GM19193 (cell line): ENCODE data around the gene ANAPC5.

Experiments
- POLR2A ChIP-seq: IDR thresholded peaks from 4 replicates; pipeline ENCODE4 v1.6.1; 2011; ENCODE audit not compliant: insufficient read depth, insufficient read length; ENCODE audit errors: extremely low read depth

Gene ANAPC5

DNA sequence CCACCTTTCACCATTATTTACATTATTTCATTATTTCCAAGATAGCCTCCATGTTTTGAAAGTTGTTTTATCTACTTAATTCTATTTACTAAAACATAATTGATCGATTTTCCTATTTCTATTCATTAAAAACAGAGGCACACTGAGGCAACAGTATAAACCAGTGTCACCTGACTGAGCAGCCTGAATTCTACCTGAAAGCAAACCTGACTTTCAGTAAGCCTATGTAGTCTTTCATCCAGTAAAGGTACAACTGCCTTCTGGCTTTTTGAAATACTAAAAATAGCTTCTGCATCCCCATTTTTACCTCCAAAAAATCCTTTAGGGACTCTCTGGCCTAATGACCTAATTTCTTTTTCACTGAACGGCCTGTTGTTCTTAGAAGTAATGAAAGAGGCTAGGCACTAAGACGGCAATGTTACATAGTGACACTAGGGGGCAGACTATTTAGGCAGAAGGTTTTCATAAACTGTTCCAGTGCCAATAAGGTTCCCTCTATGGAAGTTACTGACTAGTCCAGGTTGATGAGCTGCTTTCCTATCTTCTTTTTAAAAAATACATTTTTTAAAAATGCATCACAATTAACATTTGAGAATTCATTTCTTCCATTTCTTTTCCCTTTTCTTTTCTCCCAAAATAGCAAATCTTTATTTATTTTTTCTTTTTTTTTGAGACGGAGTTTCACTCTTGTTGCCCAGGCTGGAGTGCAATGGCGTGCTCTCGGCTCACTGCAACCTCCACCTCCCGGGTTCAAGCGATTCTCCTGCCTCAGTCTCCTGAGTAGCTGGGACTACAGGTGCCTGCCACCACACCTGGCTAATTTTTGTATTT is 17.5 kb downstream of the ANAPC5 start:
- TF ChIP-seq POLR2A: no peak

- TF ChIP-seq POLR2A: no peak
These were observed 18.5 kb downstream of the ANAPC5 start for GRCh38 chr12:121333747-121334146.

- no peak for TF ChIP-seq POLR2A
These were observed 21.0 kb downstream of the ANAPC5 start for GRCh38 chr12:121331248-121331647.

DNA sequence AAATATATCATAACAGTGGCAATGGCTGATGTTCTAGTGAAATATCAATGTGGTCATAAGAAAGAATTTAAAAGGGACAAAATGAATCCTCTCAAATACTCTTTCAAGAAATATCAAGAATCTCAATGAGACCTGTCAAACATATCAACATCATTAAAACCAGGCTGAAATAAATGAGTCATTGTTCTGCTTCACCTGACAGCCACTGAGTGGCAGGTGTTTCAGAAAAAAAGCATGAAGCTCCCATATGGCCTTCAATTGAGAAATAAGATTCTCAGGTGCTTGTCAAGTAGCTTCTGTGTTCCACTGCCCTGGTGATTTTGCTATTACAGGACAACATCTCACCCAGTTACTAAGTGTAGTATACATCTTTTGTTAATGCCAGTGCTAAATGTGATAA is 21.5 kb downstream of the ANAPC5 start:
- no peak for TF ChIP-seq POLR2A

- TF ChIP-seq POLR2A: no peak
These were observed 22.0 kb downstream of the ANAPC5 start for GRCh38 chr12:121330195-121330594.

DNA sequence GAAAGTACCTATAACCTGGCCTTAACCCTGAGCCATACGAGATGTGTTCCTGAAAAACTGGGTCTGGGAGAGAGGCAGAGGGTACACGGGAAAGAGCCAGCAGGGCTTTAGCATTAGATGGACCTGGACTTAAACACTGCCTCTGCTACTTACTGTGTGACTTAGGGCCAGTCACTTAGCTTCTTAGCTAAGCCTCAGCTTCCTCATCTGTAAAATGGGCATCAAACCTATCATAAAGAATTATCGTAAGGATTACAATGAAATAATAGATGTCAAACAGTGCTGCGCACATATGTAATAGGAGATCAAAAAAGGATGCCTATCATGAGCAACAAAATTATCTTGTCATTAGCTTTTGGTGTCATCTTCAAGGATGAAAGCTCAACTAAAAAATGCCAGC is 23.6 kb downstream of the ANAPC5 start:
- TF ChIP-seq POLR2A: no peak

GRCh38 chr12:121326996-121327674 is 25.1 kb downstream of the ANAPC5 start:
- no peak for TF ChIP-seq POLR2A

DNA sequence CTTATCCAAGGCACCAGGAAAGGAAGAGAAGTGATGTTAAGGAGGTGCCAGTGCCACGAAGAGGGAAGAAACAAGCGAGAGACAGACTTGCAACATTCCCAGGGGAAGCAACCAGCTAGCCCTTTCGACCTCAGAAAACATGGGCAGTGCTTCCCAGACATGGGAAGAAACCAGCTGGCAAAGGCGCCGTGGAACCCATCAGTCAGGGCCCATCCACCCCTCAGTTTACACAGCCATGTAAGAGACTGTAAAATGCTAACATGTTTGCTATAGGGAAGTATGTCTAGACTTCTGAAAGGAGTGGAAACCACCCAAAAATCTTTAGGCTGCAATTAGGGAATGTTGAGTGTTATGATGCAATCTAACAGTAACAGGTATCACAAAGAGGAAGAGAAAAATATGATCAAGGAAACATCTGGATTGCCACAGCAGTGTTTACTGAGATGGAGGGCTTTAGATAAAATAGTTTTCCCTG is 26.3 kb downstream of the ANAPC5 start:
- TF ChIP-seq POLR2A: no peak

DNA sequence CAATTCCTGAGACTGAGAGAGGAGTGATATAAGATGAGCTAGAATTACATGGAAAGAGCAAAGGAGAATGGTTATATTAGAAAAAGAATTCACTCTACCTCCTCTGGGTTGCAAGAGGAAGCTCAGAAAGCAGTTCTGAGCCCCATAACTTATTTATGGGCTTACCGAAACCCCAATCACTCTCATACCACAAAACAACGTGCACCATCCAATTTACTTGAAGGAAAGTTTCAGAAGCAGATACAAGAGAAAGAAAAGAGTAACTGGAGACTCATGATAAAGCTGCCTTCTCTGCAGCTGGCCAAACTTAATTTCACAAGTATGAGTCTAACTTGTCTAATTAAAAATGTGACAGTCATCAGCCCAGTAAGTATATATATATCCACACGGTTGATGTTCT is 28.3 kb downstream of the ANAPC5 start:
- TF ChIP-seq POLR2A: no peak

DNA sequence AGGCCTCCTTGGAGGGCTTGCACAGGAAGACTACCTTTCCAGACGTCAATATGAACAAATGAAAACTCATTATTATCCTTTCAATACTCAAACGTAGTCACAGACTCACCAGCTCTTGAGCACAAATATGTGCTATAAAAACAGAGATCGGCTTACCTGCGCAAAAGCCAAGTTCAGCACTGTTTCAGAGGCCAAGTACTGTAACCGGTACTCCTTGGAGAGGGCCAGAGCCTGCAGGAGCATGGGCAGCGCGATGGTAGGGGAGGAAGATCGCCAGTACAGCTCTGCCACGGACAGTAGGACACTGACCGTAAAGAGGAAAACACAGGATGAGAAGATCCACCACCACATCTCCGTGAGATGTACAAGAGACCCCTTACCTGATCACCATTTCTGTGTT is 34.1 kb downstream of the ANAPC5 start:
- TF ChIP-seq POLR2A: no peak

GRCh38 chr12:121314431-121314830 is 37.8 kb downstream of the ANAPC5 start:
- TF ChIP-seq POLR2A: no peak

GRCh38 chr12:121304306-121304705 is 47.9 kb downstream of the ANAPC5 start:
- TF ChIP-seq POLR2A: no peak

DNA sequence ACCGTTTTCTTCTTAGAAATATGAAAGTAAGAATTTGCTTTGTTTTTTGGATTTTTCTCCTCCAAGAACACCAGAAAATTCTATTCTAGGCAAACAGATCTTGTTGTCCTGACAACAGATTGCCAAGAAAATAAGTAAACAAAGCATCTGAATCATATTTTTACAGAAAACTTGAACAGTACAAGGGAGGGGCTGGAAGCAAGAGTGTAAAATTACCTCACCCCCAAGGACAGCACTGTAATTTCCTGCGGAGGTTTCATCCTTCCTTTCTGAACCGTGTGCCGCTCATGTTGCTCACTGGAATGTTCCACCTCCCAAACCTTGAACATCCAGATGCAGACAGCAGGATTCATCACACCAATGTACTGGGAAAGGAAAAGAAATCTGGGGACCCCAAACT is 50.3 kb downstream of the ANAPC5 start:
- no peak for TF ChIP-seq POLR2A

DNA sequence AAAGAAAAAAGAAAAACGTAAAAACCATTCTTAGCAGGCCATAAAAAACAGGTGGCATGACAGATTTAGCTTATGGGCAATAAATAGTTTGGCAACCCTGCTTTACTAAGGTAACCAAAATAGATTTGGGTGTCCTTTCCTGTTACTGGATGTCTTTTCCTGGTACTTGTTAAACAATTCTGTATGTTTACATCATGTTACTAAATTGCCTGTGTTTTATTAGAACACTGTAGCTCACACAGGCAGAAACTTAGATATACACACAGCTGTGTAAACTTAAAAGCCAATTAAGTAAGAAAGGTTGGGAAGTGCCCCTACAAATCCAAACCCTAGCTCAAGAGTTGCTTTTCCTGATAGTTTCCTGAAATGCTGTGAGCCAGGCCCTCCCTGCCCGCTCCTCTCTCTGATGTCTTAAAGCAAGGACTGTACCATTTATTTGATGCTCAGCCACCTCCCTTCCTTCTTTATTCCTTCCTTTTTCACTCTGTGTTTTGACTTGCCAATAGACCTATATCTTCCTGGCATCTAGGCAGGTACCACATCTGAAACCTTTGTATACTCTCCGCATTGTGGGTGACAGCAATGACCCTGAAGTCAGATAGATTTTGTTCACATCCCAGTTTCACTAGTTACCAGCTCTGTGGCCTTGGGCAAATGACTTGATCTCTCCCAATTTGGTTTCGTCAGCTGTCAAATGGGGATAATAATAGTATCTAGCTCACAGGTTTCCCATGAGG is 52.0 kb downstream of the ANAPC5 start:
- no peak for TF ChIP-seq POLR2A

GRCh38 chr12:121299662-121300061 is 52.5 kb downstream of the ANAPC5 start:
- no peak for TF ChIP-seq POLR2A

- TF ChIP-seq POLR2A: no peak
These were observed 54.7 kb downstream of the ANAPC5 start for GRCh38 chr12:121297435-121297991.
